SKM-1 treated with dmso at 0.1 percent for 144 hours (cell line): ENCODE measurements around the gene MC3R.

Experiments used
- DNase-seq: peaks from one replicate; lab custom pipeline; 2025; ENCODE audit not compliant: unreplicated experiment; lab: John Stamatoyannopoulos, UW

The MC3R gene

GRCh38 chr20:56249244-56249955, 868 bp downstream of the MC3R start:
- no peak for DNase-seq

- DNase-seq: no peak
These were observed 1.4 kb downstream of the MC3R start for GRCh38 chr20:56249956-56250355.

- no peak for DNase-seq
These were observed 9.1 kb downstream of the MC3R start for GRCh38 chr20:56257604-56258003.

DNA sequence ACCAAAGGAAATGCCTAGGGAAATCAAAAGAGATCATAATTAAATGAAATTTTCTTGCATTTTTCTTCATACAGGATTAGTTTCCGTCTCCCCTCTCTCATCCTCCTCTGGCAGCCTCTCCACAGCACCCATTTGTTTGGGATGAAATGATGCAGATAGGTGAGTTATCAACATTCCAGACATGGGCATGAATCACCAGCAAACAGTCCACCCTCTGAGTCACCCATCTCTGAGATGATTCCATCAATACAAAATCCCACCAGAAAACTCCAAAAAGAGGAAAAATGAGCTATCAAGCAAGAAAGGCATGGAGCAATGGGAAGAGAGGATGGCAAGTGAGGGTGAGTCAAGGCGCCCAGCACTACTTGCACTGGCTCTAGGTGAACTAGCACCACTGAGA, 11.4 kb downstream of the MC3R start:
- DNase-seq: no peak

- no peak for DNase-seq
These were observed 20.0 kb downstream of the MC3R start for GRCh38 chr20:56268536-56268935.

DNA sequence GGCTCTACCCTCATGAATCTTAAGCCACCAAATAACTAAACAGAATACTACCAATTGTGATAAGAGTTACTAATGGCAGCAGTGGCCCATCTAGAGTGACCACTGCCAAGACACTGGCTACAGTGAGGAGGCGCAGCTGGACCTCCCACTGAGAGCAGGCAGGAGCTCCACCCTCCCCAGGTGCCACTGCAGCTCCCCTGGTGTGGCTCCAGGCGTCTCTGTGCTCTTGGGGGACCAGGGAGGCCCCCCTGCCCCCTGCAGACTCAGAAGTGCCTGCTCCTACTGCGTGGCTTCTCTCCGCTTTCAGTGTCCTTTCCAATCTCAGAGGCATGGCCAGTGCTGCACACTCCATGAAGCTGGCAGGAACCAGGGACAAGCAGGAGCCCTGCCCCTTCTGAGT, 23.4 kb downstream of the MC3R start:
- no peak for DNase-seq

DNA sequence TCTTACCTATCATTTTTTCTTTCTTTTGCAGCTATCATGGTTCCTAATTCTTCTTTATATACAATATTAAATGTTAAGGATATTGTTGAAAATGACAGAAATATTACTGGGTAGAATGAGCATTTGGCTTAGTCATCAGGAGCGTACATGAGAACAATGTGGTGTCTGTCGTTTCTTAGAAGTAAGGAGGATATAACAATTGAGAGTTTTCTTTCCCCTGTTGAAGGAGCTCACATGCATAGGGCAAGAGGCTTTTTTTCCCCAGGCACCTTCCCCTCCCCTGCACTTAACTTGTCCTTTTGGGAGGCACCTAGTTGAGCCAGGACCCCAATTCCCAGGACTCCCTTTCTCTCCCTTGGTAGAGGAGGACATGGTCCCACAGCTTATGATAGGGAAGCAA, 25.0 kb downstream of the MC3R start:
- no peak for DNase-seq

DNA sequence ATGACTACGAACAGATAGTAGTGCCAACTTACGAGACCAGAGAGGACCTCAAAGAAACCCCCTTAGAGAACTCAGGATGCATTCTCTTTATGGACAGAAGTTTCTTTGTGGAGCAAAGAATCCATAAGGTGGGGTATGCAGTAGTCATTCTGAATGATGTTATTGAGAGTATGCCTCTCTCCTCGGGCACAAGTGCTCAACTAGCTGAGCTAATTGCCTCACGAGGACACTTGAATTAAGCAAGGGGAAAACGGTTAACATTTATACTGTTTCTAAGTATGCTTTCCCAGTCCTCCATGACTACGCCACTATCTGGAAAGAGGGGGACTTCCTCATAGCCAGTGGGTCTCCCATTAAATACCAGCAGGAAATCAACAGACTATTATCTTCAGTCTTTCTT, 25.6 kb downstream of the MC3R start:
- no peak for DNase-seq

GRCh38 chr20:56278196-56278595, 29.7 kb downstream of the MC3R start:
- DNase-seq: no peak

- DNase-seq: no peak
These were observed 37.0 kb downstream of the MC3R start for GRCh38 chr20:56285496-56285895.

GRCh38 chr20:56289652-56290051, 41.1 kb downstream of the MC3R start:
- DNase-seq: no peak

- no peak for DNase-seq
These were observed 50.8 kb downstream of the MC3R start for GRCh38 chr20:56299362-56299761.
